Measurements from ENCODE around the gene VEPH1. TPM values are rescaled to one million over a fixed set of nuclear protein-coding genes. Genes with fewer than 3 reads are reported as not detected.

VEPH1 gene
- total RNA-seq, 2 donors from 2014 or later: 0.21 TPM; not detected in 1

- no peak for DNase-seq (ENCODE audit: low spot score)
- no peaks in the 10 kb centered on the region for H3K4me1 ChIP-seq (ENCODE audit: control insufficient read depth in 1 of 2, low read depth in 2 of 2)
- no peaks in the 10 kb centered on the region for H3K9me3 ChIP-seq
- no peak overlapping the region for H3K27ac ChIP-seq
- no peaks in the 10 kb centered on the region for H3K27me3 ChIP-seq (replicated peaks; ENCODE audit: insufficient read depth)
- TF ChIP-seq, protein P1, sequence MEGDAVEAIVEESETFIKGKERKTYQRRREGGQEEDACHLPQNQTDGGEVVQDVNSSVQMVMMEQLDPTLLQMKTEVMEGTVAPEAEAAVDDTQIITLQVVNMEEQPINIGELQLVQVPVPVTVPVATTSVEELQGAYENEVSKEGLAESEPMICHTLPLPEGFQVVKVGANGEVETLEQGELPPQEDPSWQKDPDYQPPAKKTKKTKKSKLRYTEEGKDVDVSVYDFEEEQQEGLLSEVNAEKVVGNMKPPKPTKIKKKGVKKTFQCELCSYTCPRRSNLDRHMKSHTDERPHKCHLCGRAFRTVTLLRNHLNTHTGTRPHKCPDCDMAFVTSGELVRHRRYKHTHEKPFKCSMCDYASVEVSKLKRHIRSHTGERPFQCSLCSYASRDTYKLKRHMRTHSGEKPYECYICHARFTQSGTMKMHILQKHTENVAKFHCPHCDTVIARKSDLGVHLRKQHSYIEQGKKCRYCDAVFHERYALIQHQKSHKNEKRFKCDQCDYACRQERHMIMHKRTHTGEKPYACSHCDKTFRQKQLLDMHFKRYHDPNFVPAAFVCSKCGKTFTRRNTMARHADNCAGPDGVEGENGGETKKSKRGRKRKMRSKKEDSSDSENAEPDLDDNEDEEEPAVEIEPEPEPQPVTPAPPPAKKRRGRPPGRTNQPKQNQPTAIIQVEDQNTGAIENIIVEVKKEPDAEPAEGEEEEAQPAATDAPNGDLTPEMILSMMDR (IDR thresholded peaks at IDR 0.05): no peak
- H3K36me3 ChIP-seq: no peaks in the 10 kb centered on the region
- ATAC-seq (ENCODE audit: insufficient number of reproducible peaks, low FRiP score, low read depth): no peak
- no peak overlapping the region for H3K4me3 ChIP-seq
These were observed 30.3 kb upstream of the VEPH1 start for GRCh38 chr3:157533298-157534070.

DNA sequence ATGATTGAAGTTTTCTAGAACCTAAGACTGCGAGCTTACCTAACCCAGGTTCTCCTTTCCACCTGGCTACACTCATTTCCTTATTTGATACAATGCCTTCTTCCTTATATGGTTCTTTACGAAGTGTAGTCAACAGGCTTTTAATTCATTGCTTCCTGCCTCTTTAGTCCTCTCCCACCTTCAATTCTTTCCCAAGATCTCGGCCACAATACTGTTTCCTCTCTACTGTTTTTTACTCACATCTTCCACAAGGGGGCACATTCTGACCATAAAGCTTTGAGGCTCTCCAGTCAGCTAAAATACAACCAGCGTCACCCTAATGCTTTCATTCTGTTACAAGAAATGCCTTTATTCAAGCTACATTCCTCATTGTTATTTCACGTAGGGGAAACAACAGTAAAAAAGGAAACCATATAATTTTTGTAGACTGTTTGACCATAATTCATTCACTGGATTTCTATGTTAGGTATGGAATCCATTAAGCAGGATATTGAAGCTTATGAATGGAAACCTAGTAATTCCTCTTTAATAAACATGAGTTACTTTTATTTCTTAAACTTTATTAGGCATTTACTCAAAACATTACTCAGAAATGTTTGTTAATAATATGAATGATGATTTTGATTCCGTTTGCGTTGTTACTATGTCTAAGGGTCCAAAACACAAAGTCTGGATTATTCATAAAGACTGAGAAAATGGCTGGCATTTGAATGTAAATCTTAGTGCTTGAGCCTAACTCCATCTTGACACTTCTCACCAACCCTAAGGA lies 29.5 kb upstream of the VEPH1 start:
- no peak overlapping the region for H3K4me3 ChIP-seq
- no peaks in the 10 kb centered on the region for H3K36me3 ChIP-seq
- no peak overlapping the region for H3K27ac ChIP-seq
- H3K9me3 ChIP-seq: no peaks in the 10 kb centered on the region
- ATAC-seq (ENCODE audit: insufficient number of reproducible peaks, low FRiP score, low read depth) (peak; percentile 84), DNase-seq (ENCODE audit: low spot score) (no peak)
- TF ChIP-seq, protein P1 (IDR thresholded peaks at IDR 0.05): peak; percentile 72
- no peaks in the 10 kb centered on the region for H3K27me3 ChIP-seq (replicated peaks; ENCODE audit: insufficient read depth)
- no peaks in the 10 kb centered on the region for H3K4me1 ChIP-seq (ENCODE audit: control insufficient read depth in 1 of 2, low read depth in 2 of 2)

- Histone ChIP-seq H3K4me3 (no peak overlapping the region), H3K4me1 (ENCODE audit: control insufficient read depth in 1 of 2, low read depth in 2 of 2) (no peaks in the 10 kb centered on the region), H3K9me3 (no peaks in the 10 kb centered on the region), H3K27me3 (replicated peaks; ENCODE audit: insufficient read depth) (no peaks in the 10 kb centered on the region), H3K36me3 (no peaks in the 10 kb centered on the region), H3K27ac (no peak overlapping the region)
- TF ChIP-seq, protein P1 (IDR thresholded peaks at IDR 0.05): no peak
- ATAC-seq (ENCODE audit: insufficient number of reproducible peaks, low FRiP score, low read depth) (no peak), DNase-seq (ENCODE audit: low spot score) (no peak)
These were observed 28.6 kb upstream of the VEPH1 start for GRCh38 chr3:157531771-157532170.

DNA sequence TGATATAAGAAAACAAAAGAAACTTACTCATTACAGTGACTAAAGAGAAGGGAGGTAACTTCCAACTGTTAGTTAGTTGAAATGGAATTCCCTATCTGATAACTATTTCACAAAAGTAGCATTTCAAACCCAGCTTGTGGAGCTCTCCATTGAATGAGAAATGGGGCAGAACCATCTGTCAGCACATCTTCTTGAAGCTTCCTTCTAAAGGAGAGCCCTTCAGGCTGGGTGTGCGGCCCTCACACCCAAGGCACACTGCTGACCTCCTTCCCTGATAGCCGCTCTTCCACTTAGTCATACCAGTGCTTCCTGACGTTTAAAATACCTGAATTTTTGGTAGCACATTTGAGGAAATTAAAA lies 28.1 kb upstream of the VEPH1 start:
- TF ChIP-seq, protein P1 (IDR thresholded peaks at IDR 0.05): no peak
- Histone ChIP-seq H3K27me3 (replicated peaks; ENCODE audit: insufficient read depth) (no peaks in the 10 kb centered on the region), H3K27ac (no peak overlapping the region), H3K4me3 (no peak overlapping the region), H3K36me3 (no peaks in the 10 kb centered on the region), H3K9me3 (no peaks in the 10 kb centered on the region), H3K4me1 (ENCODE audit: control insufficient read depth in 1 of 2, low read depth in 2 of 2) (no peaks in the 10 kb centered on the region)
- ATAC-seq (ENCODE audit: insufficient number of reproducible peaks, low FRiP score, low read depth) (no peak), DNase-seq (ENCODE audit: low spot score) (no peak)

DNA sequence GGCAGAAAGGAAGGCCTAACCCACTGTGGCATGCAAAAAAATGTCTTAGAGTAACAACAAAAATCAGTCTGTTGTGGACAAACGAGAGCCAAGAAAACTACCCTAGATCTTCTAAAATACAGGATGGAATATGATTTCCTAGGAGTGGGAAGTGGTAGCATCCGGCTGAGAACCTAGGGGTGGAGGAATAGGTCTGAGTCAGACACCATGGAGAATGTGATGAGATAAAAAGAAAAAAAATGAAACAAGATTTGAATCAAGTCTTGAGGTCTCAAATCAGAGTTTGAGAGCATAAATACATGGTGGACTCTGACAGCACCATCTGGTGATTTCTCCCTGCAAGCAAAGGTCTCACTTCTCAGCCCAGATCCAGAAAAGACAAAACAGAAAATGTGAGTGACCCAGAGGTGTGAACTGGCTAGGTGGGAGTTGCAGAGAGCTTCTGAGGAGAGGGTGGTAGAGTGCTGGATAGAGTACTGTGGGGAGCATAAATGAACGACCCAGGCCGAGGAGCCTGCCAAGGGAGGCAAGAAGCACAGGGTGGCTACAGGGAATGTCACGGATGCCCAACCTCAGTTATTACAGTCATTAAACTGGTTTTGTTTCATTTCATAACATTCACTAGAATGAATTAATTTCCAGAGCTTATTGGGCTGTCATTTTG lies 27.6 kb upstream of the VEPH1 start:
- no peak for ATAC-seq (ENCODE audit: insufficient number of reproducible peaks, low FRiP score, low read depth)
- no peak overlapping the region for H3K27ac ChIP-seq

More for the DNA sequence above, 27.6 kb upstream of the VEPH1 start:
- no peaks in the 10 kb centered on the region for H3K4me1 ChIP-seq (ENCODE audit: control insufficient read depth in 1 of 2, low read depth in 2 of 2)
- TF ChIP-seq, protein P1 (IDR thresholded peaks at IDR 0.05): no peak
- H3K4me3 ChIP-seq: no peak overlapping the region
- H3K36me3 ChIP-seq: no peaks in the 10 kb centered on the region
- no peak for DNase-seq (ENCODE audit: low spot score)
- no peaks in the 10 kb centered on the region for H3K9me3 ChIP-seq
- no peaks in the 10 kb centered on the region for H3K27me3 ChIP-seq (replicated peaks; ENCODE audit: insufficient read depth)
